ENCODE measurements around the gene SMAD1. TPM values are rescaled to one million over a fixed set of nuclear protein-coding genes. Genes with fewer than 3 reads are reported as not detected.

Gene SMAD1
- total RNA-seq, 2 donors from 2014 or later = 35.3 to 45.5 TPM

DNA sequence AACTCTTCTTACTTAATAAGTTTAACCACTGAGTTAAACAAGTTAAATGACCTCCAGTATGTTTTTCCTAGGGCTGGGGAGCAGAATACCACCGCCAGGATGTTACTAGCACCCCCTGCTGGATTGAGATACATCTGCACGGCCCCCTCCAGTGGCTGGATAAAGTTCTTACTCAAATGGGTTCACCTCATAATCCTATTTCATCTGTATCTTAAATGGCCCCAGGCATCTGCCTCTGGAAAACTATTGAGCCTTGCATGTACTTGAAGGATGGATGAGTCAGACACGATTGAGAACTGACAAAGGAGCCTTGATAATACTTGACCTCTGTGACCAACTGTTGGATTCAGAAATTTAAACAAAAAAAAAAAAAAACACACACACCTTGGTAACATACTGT lies 76.1 kb downstream of the SMAD1 start:
- ATAC-seq (peak; percentile 89), DNase-seq (peak; percentile 65 to 69 (median 66))
- Histone ChIP-seq H3K4me1 (no peaks in the 10 kb centered on the region), H3K9me3 (no peaks in the 10 kb centered on the region), H3K27me3 (no peaks in the 10 kb centered on the region), H3K4me3 (no peak overlapping the region), H3K36me3 (replicated peaks in 1 of 2; ENCODE audit: insufficient read depth in 1 of 2, low read depth in 2 of 2) (peaks cover 0 to 5% of the 10 kb centered on the region in 2 donors), H3K27ac (no peak overlapping the region)
- WGBS, 2 donors = 9% methylated on average over 3 of the region's 3 CpGs
- intact Hi-C loops (cut with DNase I) = loop anchor here (5.0 kb wide), 1 partner anchor 320 kb away; no protein-coding TSS in a partner anchor
- no peak for TF ChIP-seq POLR2A (IDR thresholded peaks at IDR 0.05)
- TF ChIP-seq, protein P1, sequence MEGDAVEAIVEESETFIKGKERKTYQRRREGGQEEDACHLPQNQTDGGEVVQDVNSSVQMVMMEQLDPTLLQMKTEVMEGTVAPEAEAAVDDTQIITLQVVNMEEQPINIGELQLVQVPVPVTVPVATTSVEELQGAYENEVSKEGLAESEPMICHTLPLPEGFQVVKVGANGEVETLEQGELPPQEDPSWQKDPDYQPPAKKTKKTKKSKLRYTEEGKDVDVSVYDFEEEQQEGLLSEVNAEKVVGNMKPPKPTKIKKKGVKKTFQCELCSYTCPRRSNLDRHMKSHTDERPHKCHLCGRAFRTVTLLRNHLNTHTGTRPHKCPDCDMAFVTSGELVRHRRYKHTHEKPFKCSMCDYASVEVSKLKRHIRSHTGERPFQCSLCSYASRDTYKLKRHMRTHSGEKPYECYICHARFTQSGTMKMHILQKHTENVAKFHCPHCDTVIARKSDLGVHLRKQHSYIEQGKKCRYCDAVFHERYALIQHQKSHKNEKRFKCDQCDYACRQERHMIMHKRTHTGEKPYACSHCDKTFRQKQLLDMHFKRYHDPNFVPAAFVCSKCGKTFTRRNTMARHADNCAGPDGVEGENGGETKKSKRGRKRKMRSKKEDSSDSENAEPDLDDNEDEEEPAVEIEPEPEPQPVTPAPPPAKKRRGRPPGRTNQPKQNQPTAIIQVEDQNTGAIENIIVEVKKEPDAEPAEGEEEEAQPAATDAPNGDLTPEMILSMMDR (IDR thresholded peaks at IDR 0.05) = peak; percentile 79 to 98 (median 95)

DNA sequence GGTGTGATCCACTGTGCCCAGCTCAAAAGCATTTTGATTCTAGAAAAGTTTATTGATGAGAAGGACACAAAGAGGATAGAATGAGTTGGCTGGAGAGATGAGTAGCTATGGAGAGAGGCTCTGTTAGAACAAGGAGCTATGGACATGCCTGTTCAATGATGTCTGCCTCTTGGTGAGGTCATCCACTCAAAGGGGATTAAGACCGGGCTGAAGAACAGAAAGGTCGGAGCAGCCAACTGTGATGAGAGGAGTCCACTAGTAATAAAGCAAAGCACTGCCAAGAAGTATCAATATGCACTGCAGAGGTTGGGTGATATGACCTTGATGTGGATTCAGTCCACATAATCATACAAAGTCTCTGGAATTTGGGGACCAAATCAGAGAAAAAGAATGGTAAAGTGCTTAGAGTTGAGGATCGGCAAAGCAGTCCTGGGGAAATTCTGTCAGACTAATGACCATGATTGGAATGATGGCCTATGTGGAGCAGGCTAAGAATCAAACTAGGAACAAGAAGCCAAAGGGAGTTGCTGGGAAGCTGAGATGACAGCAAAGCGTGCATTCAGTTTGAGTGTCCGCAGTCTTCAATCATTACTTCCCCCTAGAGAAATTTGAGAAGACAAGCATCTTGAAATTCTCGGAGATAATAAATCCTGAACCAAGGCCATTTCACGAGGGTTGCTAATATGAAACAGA lies 81.8 kb downstream of the SMAD1 start:
- H3K4me3 ChIP-seq = no peak overlapping the region
- DNase-seq = no peak
- H3K4me1 ChIP-seq = no peaks in the 10 kb centered on the region
- no peak overlapping the region for H3K27ac ChIP-seq
- peaks cover 0 to 3% of the 10 kb centered on the region in 2 donors for H3K36me3 ChIP-seq (replicated peaks in 1 of 2; ENCODE audit: insufficient read depth in 1 of 2, low read depth in 2 of 2)
- intact Hi-C loops (cut with DNase I) = no loop called here
- WGBS, 2 donors = 82 to 89% methylated on average over 7 of the region's 7 CpGs
- no peak for ATAC-seq
- TF ChIP-seq POLR2A (IDR thresholded peaks at IDR 0.05) = no peak
- TF ChIP-seq, protein P1 (IDR thresholded peaks at IDR 0.05) = no peak
- H3K9me3 ChIP-seq = no peaks in the 10 kb centered on the region
- no peaks in the 10 kb centered on the region for H3K27me3 ChIP-seq

DNA sequence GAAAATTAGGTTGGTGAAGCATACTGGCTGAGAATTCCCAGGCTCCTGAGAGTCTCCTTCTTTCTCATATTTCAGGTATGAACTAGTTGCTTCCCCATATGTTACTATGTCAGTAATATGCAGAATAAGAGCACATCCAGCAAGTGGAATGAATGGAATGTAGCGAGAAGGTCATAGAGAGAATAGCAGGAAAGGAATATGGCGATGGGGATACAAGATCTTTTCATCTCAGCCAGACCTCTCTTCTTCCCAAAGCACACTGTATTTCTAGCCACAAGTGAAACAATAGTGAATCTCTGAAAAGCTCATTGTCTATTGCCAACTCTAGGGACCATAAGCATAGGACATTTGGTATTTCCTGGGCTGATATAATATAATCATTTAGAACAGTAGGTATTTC lies 82.9 kb downstream of the SMAD1 start:
- Histone ChIP-seq H3K9me3 (no peaks in the 10 kb centered on the region), H3K36me3 (replicated peaks in 1 of 2; ENCODE audit: insufficient read depth in 1 of 2, low read depth in 2 of 2) (peaks cover 0 to under 1% of the 10 kb centered on the region in 2 donors), H3K27ac (no peak overlapping the region), H3K4me1 (no peaks in the 10 kb centered on the region), H3K27me3 (no peaks in the 10 kb centered on the region), H3K4me3 (no peak overlapping the region)
- 85 to 90% methylated on average over 2 of the region's 2 CpGs for WGBS, 2 donors
- no peak for ATAC-seq
- no peak for TF ChIP-seq POLR2A (IDR thresholded peaks at IDR 0.05)
- TF ChIP-seq, protein P1 (IDR thresholded peaks at IDR 0.05) = no peak
- no peak for DNase-seq
- intact Hi-C loops (cut with DNase I) = no loop called here

DNA sequence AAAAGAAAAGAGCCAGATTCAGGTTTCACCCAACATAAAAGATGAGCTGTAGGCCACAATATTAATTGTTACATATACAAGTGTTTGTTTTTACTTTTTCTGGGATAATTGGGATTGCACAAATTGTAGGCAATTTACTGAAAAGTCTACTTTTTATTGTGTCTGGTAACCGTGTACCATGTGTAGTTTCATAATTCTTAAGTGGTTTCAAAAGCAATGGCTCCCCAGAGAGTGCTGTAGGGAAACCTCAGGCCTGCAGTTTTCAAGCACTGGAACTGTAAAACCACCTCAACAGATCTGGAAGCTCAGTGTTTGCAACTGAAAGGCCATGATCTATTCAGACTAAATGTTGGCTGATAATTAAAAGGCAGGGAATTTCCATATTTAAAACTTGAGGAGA lies 83.7 kb downstream of the SMAD1 start:
- H3K27me3 ChIP-seq = no peaks in the 10 kb centered on the region
- H3K9me3 ChIP-seq = no peaks in the 10 kb centered on the region
- no peaks in the 10 kb centered on the region for H3K4me1 ChIP-seq
- H3K4me3 ChIP-seq = no peak overlapping the region
- no peaks in the 10 kb centered on the region for H3K36me3 ChIP-seq (replicated peaks in 1 of 2; ENCODE audit: insufficient read depth in 1 of 2, low read depth in 2 of 2)
- no peak for ATAC-seq
- WGBS, 2 donors = 45 to 48% methylated on average over 1 of the region's 1 CpG
- no peak overlapping the region for H3K27ac ChIP-seq
- TF ChIP-seq, protein P1 (IDR thresholded peaks at IDR 0.05) = no peak
- no peak for TF ChIP-seq POLR2A (IDR thresholded peaks at IDR 0.05)
- intact Hi-C loops (cut with DNase I) = no loop called here
- DNase-seq = no peak
